NT2/D1 (cell line): ENCODE results near the gene PRKCH.

Experiments used
- DNase-seq: peaks from one replicate; pipeline ENCODE4 v3.0.0-alpha.2; 2011; ENCODE audit warnings: low read depth, low spot score
- H3K27me3 ChIP-seq: 2 replicates; pipeline ENCODE4 v1.6.0; 2011; ENCODE audit warnings: mild to moderate bottlenecking; ENCODE audit not compliant: insufficient read length, insufficient read depth
- H3K36me3 ChIP-seq: 2 replicates; pipeline ENCODE4 v1.6.1; 2011; ENCODE audit warnings: mild to moderate bottlenecking, low read length, mixed read lengths; ENCODE audit not compliant: insufficient read depth, insufficient read length
- H3K4me1 ChIP-seq: 2 replicates; pipeline ENCODE4 v1.5.1; 2011; ENCODE audit not compliant: insufficient read depth, insufficient read length
- H3K4me3 ChIP-seq: 2 replicates; pipeline ENCODE4 v1.5.1; 2011; ENCODE audit warnings: low read depth; ENCODE audit not compliant: insufficient read length
- H3K9ac ChIP-seq: 2 replicates; pipeline ENCODE4 v1.6.0; 2011; ENCODE audit warnings: low read depth; ENCODE audit not compliant: insufficient read length
- H3K9me3 ChIP-seq: 2 replicates; pipeline ENCODE4 v1.5.1; 2011; ENCODE audit warnings: mild to moderate bottlenecking, low read length; ENCODE audit not compliant: insufficient read depth
- SUZ12 ChIP-seq: IDR thresholded peaks from 2 replicates; pipeline ENCODE4 v1.6.1; 2011; ENCODE audit not compliant: insufficient read length, insufficient read depth; ENCODE audit errors: extremely low read depth
- YY1 ChIP-seq: IDR thresholded peaks from 2 replicates; pipeline ENCODE4 v1.6.1; 2011; ENCODE audit not compliant: insufficient read length, insufficient read depth
- ZNF274 ChIP-seq: IDR thresholded peaks from 2 replicates; pipeline ENCODE4 v1.6.1; 2011; ENCODE audit warnings: mild to moderate bottlenecking, low read depth, low read length

The PRKCH gene

GRCh38 chr14:61505815-61506809 is 184.7 kb downstream of the PRKCH start:
- Histone ChIP-seq H3K36me3 (no peaks in the 10 kb centered on the region), H3K9ac (no peak overlapping the region), H3K27me3 (no peaks in the 10 kb centered on the region), H3K4me1 (peaks cover 4% of the 10 kb centered on the region), H3K9me3 (no peaks in the 10 kb centered on the region), H3K4me3 (no peak overlapping the region)
- TF ChIP-seq SUZ12 (no peak), ZNF274 (no peak), YY1 (no peak)
- DNase-seq: no peak

DNA sequence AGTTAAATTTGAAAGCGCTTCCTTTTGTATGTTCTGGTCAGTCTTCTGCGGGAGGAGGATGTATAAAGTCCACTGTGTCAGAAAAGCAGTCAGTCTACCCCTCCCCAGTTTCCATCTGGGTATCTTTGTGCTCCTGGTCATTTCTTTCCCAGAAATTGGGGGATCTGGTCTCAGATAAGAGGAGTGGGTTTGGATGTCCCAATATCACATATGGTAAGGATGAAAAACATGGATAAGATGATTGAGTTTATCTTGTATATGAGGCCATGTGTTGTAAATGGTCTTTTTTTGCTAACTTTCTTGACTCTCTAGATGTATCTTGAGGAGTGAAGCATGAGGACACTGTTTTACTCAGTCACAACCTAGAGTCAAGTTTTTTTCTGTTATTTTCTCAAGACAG is 187.1 kb downstream of the PRKCH start:
- H3K9me3 ChIP-seq: no peaks in the 10 kb centered on the region
- H3K9ac ChIP-seq: no peak overlapping the region
- no peak for TF ChIP-seq YY1
- TF ChIP-seq SUZ12: no peak
- no peak for TF ChIP-seq ZNF274
- H3K36me3 ChIP-seq: no peaks in the 10 kb centered on the region
- H3K4me3 ChIP-seq: no peak overlapping the region
- no peaks in the 10 kb centered on the region for H3K4me1 ChIP-seq
- H3K27me3 ChIP-seq: no peaks in the 10 kb centered on the region
- DNase-seq: no peak

- no peak for TF ChIP-seq SUZ12
- no peak for TF ChIP-seq ZNF274
- TF ChIP-seq YY1: no peak
- Histone ChIP-seq H3K4me1 (no peaks in the 10 kb centered on the region), H3K27me3 (no peaks in the 10 kb centered on the region), H3K9me3 (no peaks in the 10 kb centered on the region), H3K4me3 (no peak overlapping the region), H3K36me3 (no peaks in the 10 kb centered on the region), H3K9ac (no peak overlapping the region)
- no peak for DNase-seq
Observed at GRCh38 chr14:61510736-61511557, 189.6 kb downstream of the PRKCH start.

GRCh38 chr14:61511558-61511948 is 190.2 kb downstream of the PRKCH start:
- Histone ChIP-seq H3K4me1 (no peaks in the 10 kb centered on the region), H3K36me3 (no peaks in the 10 kb centered on the region), H3K9ac (no peak overlapping the region), H3K9me3 (no peaks in the 10 kb centered on the region), H3K4me3 (no peak overlapping the region), H3K27me3 (no peaks in the 10 kb centered on the region)
- TF ChIP-seq SUZ12: no peak
- TF ChIP-seq ZNF274: no peak
- no peak for TF ChIP-seq YY1
- DNase-seq: no peak

- Histone ChIP-seq H3K9ac (no peak overlapping the region), H3K9me3 (no peaks in the 10 kb centered on the region), H3K36me3 (no peaks in the 10 kb centered on the region), H3K4me1 (peaks cover 4% of the 10 kb centered on the region), H3K27me3 (no peaks in the 10 kb centered on the region), H3K4me3 (no peak overlapping the region)
- DNase-seq: no peak
- TF ChIP-seq ZNF274: no peak
- no peak for TF ChIP-seq SUZ12
- TF ChIP-seq YY1: no peak
Observed at GRCh38 chr14:61512026-61512834, 190.9 kb downstream of the PRKCH start.

DNA sequence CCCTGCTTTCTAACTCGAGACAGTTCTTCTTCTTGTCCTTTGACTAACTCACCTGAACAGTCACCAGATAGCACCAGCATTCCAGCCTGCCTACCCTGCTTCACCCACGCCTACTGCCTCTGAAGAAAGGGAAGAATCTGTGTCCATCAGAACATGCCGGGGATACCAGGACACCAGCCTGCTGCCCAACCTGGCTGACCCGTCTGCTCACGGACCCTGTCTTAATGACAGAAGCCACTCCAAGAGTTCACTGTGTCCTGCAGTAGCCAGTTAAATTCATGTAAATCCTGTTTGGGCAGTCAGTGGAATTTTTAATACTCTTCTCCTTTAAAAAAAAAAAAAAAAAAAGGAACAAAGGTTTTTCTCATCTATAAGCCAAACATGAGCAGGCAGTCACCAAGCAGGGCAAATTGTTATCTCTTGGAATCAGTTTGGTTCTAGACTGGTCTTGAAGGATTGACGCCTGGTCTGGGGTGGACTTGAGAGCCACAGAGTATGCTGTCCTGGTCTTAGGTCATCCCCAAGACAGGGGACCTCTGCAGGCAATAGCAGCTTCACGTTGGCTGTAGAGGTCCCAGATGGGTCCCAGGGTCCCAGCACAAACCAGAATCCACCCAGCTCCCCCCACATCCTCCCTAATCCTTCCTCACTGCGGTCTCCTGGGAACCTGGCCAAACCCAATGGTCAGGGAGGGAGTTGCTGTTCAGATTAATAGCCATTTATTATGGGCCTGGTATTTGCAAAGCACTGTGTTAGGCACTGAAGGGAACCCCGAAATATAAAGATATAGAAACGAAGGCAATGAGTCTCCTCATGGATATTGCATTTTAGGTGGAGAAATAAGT is 192.8 kb downstream of the PRKCH start:
- Histone ChIP-seq H3K4me3 (no peak overlapping the region), H3K27me3 (no peaks in the 10 kb centered on the region), H3K9me3 (no peaks in the 10 kb centered on the region), H3K36me3 (no peaks in the 10 kb centered on the region), H3K4me1 (peaks cover 4% of the 10 kb centered on the region), H3K9ac (no peak overlapping the region)
- no peak for DNase-seq
- TF ChIP-seq ZNF274 (no peak), SUZ12 (no peak), YY1 (no peak)
